ENCODE measurements around the gene NRP1.

GRCh38 chr10:33242931-33243330 lies 91.5 kb downstream of the NRP1 start:
- no peak for TF ChIP-seq CTCF (IDR thresholded peaks at IDR 0.05)
- TF ChIP-seq RFX5 (IDR thresholded peaks at IDR 0.05; ENCODE audit: low read length) = no peak

Measured in SK-N-SH (cell line).